GM23338 (cell line): ENCODE results near the gene RC3H2. TPM values are rescaled to one million over a fixed set of nuclear protein-coding genes. Genes with fewer than 3 reads are reported as not detected.
"Not testable (repeated sequence)": the region's sequence is repeated elsewhere in the genome, so short reads cannot be mapped to it uniquely, and the experiment has no call there.

Source experiments
- ATAC-seq: fragments of 200-7000 bp; cut with Tn5 transposase; 3 replicates; pipeline ENCODE4 v1.9.1; 2020
- DNase-seq: peaks from one replicate; pipeline ENCODE4 v3.0.0-alpha.2; 2015; ENCODE audit warnings: low spot score
- H2AFZ ChIP-seq: fragments of 200-600 bp; sonication (generic); 2 replicates; pipeline ENCODE4 v1.8.0; 2016; ENCODE audit warnings: antibody characterized with exemption, mild to moderate bottlenecking, moderate library complexity
- H3F3A ChIP-seq: fragments of 200-600 bp; sonication (generic); replicated peaks from 2 replicates; pipeline ENCODE4 v1.8.0; 2017; ENCODE audit warnings: antibody characterized with exemption, mixed run types, low read depth
- H3K27ac ChIP-seq: fragments of 200-600 bp; sonication (generic); 2 replicates; pipeline ENCODE4 v1.6.1; 2016; ENCODE audit warnings: low read depth
- H3K27me3 ChIP-seq: fragments of 200-600 bp; sonication (generic); 2 replicates; pipeline ENCODE4 v1.8.0; 2016; ENCODE audit warnings: mild to moderate bottlenecking, mixed run types, moderate library complexity; ENCODE audit not compliant: insufficient read depth
- H3K36me3 ChIP-seq: fragments of 200-600 bp; sonication (generic); 2 replicates; pipeline ENCODE4 v1.8.0; 2016; ENCODE audit warnings: mild to moderate bottlenecking; ENCODE audit not compliant: insufficient read depth
- H3K4me1 ChIP-seq: fragments of 200-600 bp; sonication (generic); 2 replicates; pipeline ENCODE4 v1.8.0; 2016; ENCODE audit warnings: mild to moderate bottlenecking, moderate library complexity; ENCODE audit not compliant: insufficient read depth
- H3K4me2 ChIP-seq: fragments of 200-600 bp; sonication (generic); 2 replicates; pipeline ENCODE4 v1.7.1; 2017; ENCODE audit warnings: mixed run types
- H3K4me3 ChIP-seq: fragments of 200-600 bp; sonication (generic); 2 replicates; pipeline ENCODE4 v1.6.1; 2016; ENCODE audit warnings: mixed run types
- H3K79me2 ChIP-seq: fragments of 200-600 bp; sonication (generic); replicated peaks from 2 replicates; pipeline ENCODE4 v1.8.0; 2017; ENCODE audit warnings: mild to moderate bottlenecking; ENCODE audit not compliant: insufficient read depth
- H3K9me2 ChIP-seq: fragments of 200-600 bp; sonication (generic); 2 replicates; pipeline ENCODE4 v1.8.0; 2017; ENCODE audit not compliant: insufficient read depth
- H4K20me1 ChIP-seq: fragments of 200-600 bp; sonication (generic); replicated peaks from 2 replicates; pipeline ENCODE4 v1.8.0; 2017; ENCODE audit warnings: mild to moderate bottlenecking; ENCODE audit not compliant: insufficient read depth
- H3K27ac Mint-ChIP-seq: 2 replicates; pipeline ENCODE4 v1.8.0; 2020; ENCODE audit warnings: inconsistent platforms, mild to moderate bottlenecking, moderate library complexity, mixed read lengths
- H3K27me3 Mint-ChIP-seq: 3 replicates; pipeline ENCODE4 v1.8.0; 2022; ENCODE audit warnings: low read depth, mild to moderate bottlenecking, moderate library complexity, mixed read lengths, inconsistent platforms; ENCODE audit not compliant: insufficient read depth, poor library complexity
- H3K36me3 Mint-ChIP-seq: 3 replicates; pipeline ENCODE4 v1.8.0; 2021; ENCODE audit warnings: low read depth, mild to moderate bottlenecking, inconsistent platforms, moderate library complexity, mixed read lengths
- H3K4me1 Mint-ChIP-seq: 3 replicates; pipeline ENCODE4 v1.8.0; 2020; ENCODE audit warnings: mild to moderate bottlenecking, inconsistent platforms, mixed read lengths
- H3K4me3 Mint-ChIP-seq: 3 replicates; pipeline ENCODE4 v1.8.0; 2021; ENCODE audit warnings: moderate library complexity, mild to moderate bottlenecking, inconsistent platforms, mixed read lengths
- H3K9me3 Mint-ChIP-seq: 3 replicates; pipeline ENCODE4 v1.8.0; 2020; ENCODE audit warnings: moderate library complexity, mild to moderate bottlenecking, inconsistent platforms, mixed read lengths
- CREB1 ChIP-seq: fragments of 250-450 bp; sonication (Bioruptor Pico); IDR thresholded peaks from 2 replicates; pipeline ENCODE4 v1.5.0; 2020; ENCODE audit warnings: low read depth, mild to moderate bottlenecking, moderate library complexity
- CTCF ChIP-seq, 2 experiments: fragments of 200-600 bp in 1 of 2; sonication (generic) in 1 of 2; conservative IDR thresholded peaks; 2 replicates each; pipeline versions ENCODE4 v1.5.1 to v1.6.1; 2016 to 2017; ENCODE audit warnings: antibody characterized with exemption in 2 of 2, low read depth in 2 of 2, mild to moderate bottlenecking in 2 of 2, moderate library complexity in 1 of 2
- ETS1 ChIP-seq: IDR thresholded peaks from 2 replicates; pipeline ENCODE4 v1.6.1; 2016; ENCODE audit warnings: antibody characterized with exemption
- EZH2 ChIP-seq: fragments of 200-600 bp; sonication (generic); IDR thresholded peaks from one replicate; pipeline ENCODE4 v1.8.0; 2017; ENCODE audit warnings: antibody characterized with exemption, mild to moderate bottlenecking, low read depth; ENCODE audit not compliant: unreplicated experiment
- JUNB ChIP-seq: IDR thresholded peaks from one replicate; pipeline ENCODE4 v1.6.1; 2016; ENCODE audit warnings: antibody characterized with exemption; ENCODE audit not compliant: unreplicated experiment
- REST ChIP-seq: IDR thresholded peaks from one replicate; pipeline ENCODE4 v1.6.1; 2018; ENCODE audit warnings: antibody characterized with exemption; ENCODE audit not compliant: unreplicated experiment
- STAT1 ChIP-seq: IDR thresholded peaks from one replicate; pipeline ENCODE4 v1.6.1; 2016; ENCODE audit warnings: antibody characterized with exemption; ENCODE audit not compliant: unreplicated experiment
- ZNF331 ChIP-seq: fragments of 250-450 bp; sonication (Bioruptor Pico); IDR thresholded peaks from 2 replicates; pipeline ENCODE4 v1.5.0; 2020; ENCODE audit warnings: low read depth, mild to moderate bottlenecking, moderate library complexity
- polyA plus RNA-seq: library from polyadenylated mRNA; unstranded; fragments of >200 nt; fragmentation: Nextera tagmentation; extraction: Ambion mirVana; gene quantifications from 2 replicates; pipeline ENCODE4 v1.2.1, GENCODE V29; 2016
- total RNA-seq: library from RNA; depleted of rRNA; stranded (reverse); fragments of >200 nt; shearing (Covaris generic); gene quantifications from 2 replicates; pipeline ENCODE4 v1.2.3, GENCODE V29; 2014

The RC3H2 gene
- total and polyA plus RNA-seq, 2 experiments from 2014 or later, result 24.9 to 37.5 TPM

GRCh38 chr9:122832194-122832593 is 73.0 kb downstream of the RC3H2 start:
- peak overlapping the region; percentile 82 for H2AFZ ChIP-seq
- no peak overlapping the region for H3K4me3 Mint-ChIP-seq
- peaks cover 8% of the 10 kb centered on the region for H3K27me3 Mint-ChIP-seq
- H3K27ac ChIP-seq, result no peak overlapping the region
- H3K4me1 ChIP-seq, result 0 out of 2 replicates have a peak, but pooled peaks cover 2% of the 10 kb centered on the region
- TF ChIP-seq CTCF (conservative IDR thresholded peaks at IDR 0.05; ENCODE audit: low read depth in 2 of 2), result no peak
- no peak for TF ChIP-seq JUNB
- TF ChIP-seq EZH2, result no peak
- no peak overlapping the region for H3K4me3 ChIP-seq
- H3K79me2 ChIP-seq, result peaks cover 7% of the 10 kb centered on the region
- H3K9me2 ChIP-seq, result no peaks in the 10 kb centered on the region
- peaks cover 12% of the 10 kb centered on the region; the same call in 2 of the 3 replicates for H3K4me1 Mint-ChIP-seq
- DNase-seq, result no peak
- peaks cover 4% of the 10 kb centered on the region; the same call in 1 of the 2 replicates for H3F3A ChIP-seq
- H3K27me3 ChIP-seq, result no peaks in the 10 kb centered on the region
- H3K9me3 Mint-ChIP-seq, result no peaks in the 10 kb centered on the region
- no peaks in the 10 kb centered on the region for H3K36me3 ChIP-seq
- no peak overlapping the region for H3K4me2 ChIP-seq
- H3K27ac Mint-ChIP-seq, result no peak overlapping the region
- peaks cover 4% of the 10 kb centered on the region; the same call in 1 of the 2 replicates for H4K20me1 ChIP-seq
- no peaks in the 10 kb centered on the region for H3K36me3 Mint-ChIP-seq
- no peak for ATAC-seq

GRCh38 chr9:122828965-122829284 is 76.2 kb downstream of the RC3H2 start:
- H3K4me1 Mint-ChIP-seq, H3K27ac Mint-ChIP-seq, H3K4me2 ChIP-seq, H3F3A ChIP-seq, H3K9me2 ChIP-seq, H3K9me3 Mint-ChIP-seq, H3K27me3 ChIP-seq, ATAC-seq, DNase-seq, H3K4me1 ChIP-seq: not testable (repeated sequence)
- Histone ChIP-seq H3K36me3 (0 out of 2 replicates have a peak, but pooled peaks cover 12% of the 10 kb centered on the region), H3K27ac (peak overlapping the region; percentile 46), H3K4me3 (peak overlapping the region; percentile 92; the same call in 1 of the 2 replicates), H2AFZ (0 out of 2 replicates have a peak overlapping the region, but pooled peaks have one; percentile 77), H3K79me2 (peaks cover 40% of the 10 kb centered on the region), H4K20me1 (peaks cover 18% of the 10 kb centered on the region)
- Mint-ChIP-seq H3K4me3 (peak overlapping the region; percentile 100), H3K27me3 (peaks cover 12% of the 10 kb centered on the region), H3K36me3 (peaks cover 18% of the 10 kb centered on the region)

GRCh38 chr9:122827761-122828093 is 77.4 kb downstream of the RC3H2 start:
- peak overlapping the region; percentile 78 for H3K4me2 ChIP-seq
- H3K79me2 ChIP-seq, result peaks cover 40% of the 10 kb centered on the region
- H3K4me3 ChIP-seq, result peak overlapping the region; percentile 92
- peak overlapping the region; percentile 96 for H3K27ac ChIP-seq
- no peaks in the 10 kb centered on the region for H3K27me3 ChIP-seq
- Mint-ChIP-seq H3K36me3 (peaks cover 22% of the 10 kb centered on the region), H3K4me1 (peaks cover 8% of the 10 kb centered on the region), H3K27me3 (peaks cover 12% of the 10 kb centered on the region), H3K27ac (peak overlapping the region; percentile 97), H3K9me3 (no peaks in the 10 kb centered on the region), H3K4me3 (peak overlapping the region; percentile 100)
- H3F3A ChIP-seq, result peaks cover 4% of the 10 kb centered on the region; the same call in 1 of the 2 replicates
- peak overlapping the region; percentile 64 for H2AFZ ChIP-seq
- ATAC-seq (peak; percentile 51), DNase-seq (peak; percentile 77)
- H3K4me1 ChIP-seq, result 0 out of 2 replicates have a peak, but pooled peaks cover 3% of the 10 kb centered on the region
- peaks cover 23% of the 10 kb centered on the region; the same call in 1 of the 2 replicates for H3K36me3 ChIP-seq
- peaks cover 19% of the 10 kb centered on the region for H4K20me1 ChIP-seq
- H3K9me2 ChIP-seq, result no peaks in the 10 kb centered on the region
- no peak for TF ChIP-seq ETS1
- no peak for TF ChIP-seq JUNB
- TF ChIP-seq STAT1, result no peak
- TF ChIP-seq ZNF331 (CRISPR knock-in tag), result no peak
- TF ChIP-seq CREB1 (CRISPR knock-in tag), result no peak
- TF ChIP-seq CTCF (conservative IDR thresholded peaks at IDR 0.05; ENCODE audit: low read depth in 2 of 2), result no peak
- TF ChIP-seq REST, result no peak
- no peak for TF ChIP-seq EZH2
